Activated T-helper 17 cell treated with anti-CD3 and anti-CD28 coated beads, Interleukin-2, amount 50 U/mL, for 72 hours (primary cell): ENCODE data around the gene COG5. TPM values are rescaled to one million over a fixed set of nuclear protein-coding genes. Genes with fewer than 3 reads are reported as not detected.
A peak's percentile ranks its signal among the peaks of the same experiment; 100 is the strongest.

ENCODE experiments used
- ATAC-seq: fragments of 150-1000 bp; cut with Tn5 transposase; replicated peaks from 2 replicates; pipeline ENCODE4 v1.10.0; 2021; ENCODE audit warnings: mild to moderate bottlenecking, moderate library complexity
- H3K27ac Mint-ChIP-seq: one replicate; pipeline ENCODE4 v1.8.0; 2022; ENCODE audit warnings: mixed read lengths
- H3K27me3 Mint-ChIP-seq: one replicate; pipeline ENCODE4 v1.8.0; 2022; ENCODE audit warnings: mixed read lengths
- H3K36me3 Mint-ChIP-seq: one replicate; pipeline ENCODE4 v1.8.0; 2022; ENCODE audit warnings: low read depth, mild to moderate bottlenecking, mixed read lengths
- H3K4me1 Mint-ChIP-seq: one replicate; pipeline ENCODE4 v1.8.0; 2022; ENCODE audit warnings: mixed read lengths
- H3K4me3 Mint-ChIP-seq: one replicate; pipeline ENCODE4 v1.8.0; 2022; ENCODE audit warnings: mild to moderate bottlenecking, mixed read lengths
- H3K9me3 Mint-ChIP-seq: one replicate; pipeline ENCODE4 v1.8.0; 2022; ENCODE audit warnings: mixed read lengths
- total RNA-seq, 2 donors: library from RNA; stranded (reverse); gene quantifications; one replicate each; pipeline ENCODE4 v1.2.3, GENCODE V29; 2022

The COG5 gene
- total RNA-seq, 2 donors from 2014 or later = 33.7 to 36.3 TPM

DNA sequence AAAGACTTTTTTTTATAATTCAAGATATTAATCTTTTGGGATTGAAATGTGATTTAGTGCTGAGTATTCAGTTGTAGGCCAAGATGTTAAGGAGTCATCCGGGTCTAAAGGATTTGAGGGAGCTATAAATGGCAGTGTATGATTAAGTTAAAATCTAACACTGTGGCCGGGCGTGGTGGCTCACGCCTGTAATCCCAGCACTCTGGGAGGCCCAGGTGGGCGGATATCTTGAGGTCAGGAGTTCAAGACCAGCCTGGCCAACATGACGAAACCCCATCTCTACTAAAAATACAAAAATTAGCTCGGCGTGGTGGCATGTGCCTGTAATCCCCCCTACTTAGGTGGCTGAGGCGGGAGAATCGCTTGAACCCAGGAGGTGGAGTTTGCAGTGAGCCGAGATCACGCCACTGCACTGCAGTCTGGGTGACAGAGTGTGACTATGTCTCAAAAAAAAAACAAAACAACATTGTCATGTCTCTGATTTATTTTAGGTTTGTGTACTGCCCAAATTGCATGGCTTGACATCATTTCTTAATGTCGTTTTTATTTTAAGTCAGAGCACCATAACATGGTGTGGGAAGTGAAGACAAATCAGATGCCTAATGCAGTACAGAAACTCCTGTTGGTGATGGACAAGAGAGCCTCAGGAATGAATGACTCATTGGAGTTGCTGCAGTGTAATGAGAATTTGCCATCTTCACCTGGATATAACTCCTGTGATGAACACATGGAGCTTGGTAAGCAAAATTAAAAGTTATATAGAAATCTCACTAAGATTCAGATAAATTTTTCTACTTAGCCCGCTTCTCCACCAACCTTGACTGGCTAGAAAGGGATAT is 384.2 kb downstream of the COG5 start:
- no peaks in the 10 kb centered on the region for H3K27me3 Mint-ChIP-seq
- peak; percentile 83 for ATAC-seq
- peak overlapping the region; percentile 51 for H3K4me3 Mint-ChIP-seq
- peak overlapping the region; percentile 79 for H3K27ac Mint-ChIP-seq
- peaks cover 21% of the 10 kb centered on the region for H3K4me1 Mint-ChIP-seq
- H3K9me3 Mint-ChIP-seq = no peaks in the 10 kb centered on the region
- H3K36me3 Mint-ChIP-seq = peaks cover 79% of the 10 kb centered on the region

DNA sequence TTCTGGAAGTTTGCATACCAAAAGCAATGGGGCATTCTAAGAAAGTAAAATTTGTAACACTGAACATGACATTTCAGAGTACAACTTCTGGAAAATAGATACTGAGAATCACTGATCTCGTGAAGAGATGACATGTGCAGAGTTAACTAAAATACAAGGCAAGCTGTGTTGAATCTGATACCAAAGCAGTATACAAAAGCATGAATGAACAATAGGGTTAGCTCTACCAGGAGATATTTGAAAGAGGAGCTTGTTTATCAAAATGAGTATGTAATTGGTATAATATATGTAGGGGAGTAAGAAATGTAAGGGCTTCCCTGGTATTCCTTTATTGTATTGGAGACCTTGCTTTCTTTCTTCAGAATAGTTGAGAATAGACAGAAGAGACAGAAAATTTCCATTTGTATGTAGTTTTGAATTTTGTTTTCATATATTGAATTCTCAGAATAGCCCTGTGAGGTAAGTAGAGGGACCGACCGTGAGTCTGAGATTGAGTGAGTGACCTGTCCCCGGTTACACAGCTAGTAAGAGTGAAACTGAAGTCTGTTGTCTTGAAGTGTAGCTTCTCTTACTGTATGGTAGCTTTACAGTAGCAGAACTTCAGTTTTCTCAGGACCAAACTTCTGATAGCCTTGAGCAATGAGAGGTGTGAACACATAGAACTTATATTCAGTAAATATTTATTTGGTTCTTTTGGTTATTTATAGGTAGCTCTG is 389.9 kb downstream of the COG5 start:
- Mint-ChIP-seq H3K4me3 (peak overlapping the region; percentile 97), H3K27ac (peak overlapping the region; percentile 83), H3K36me3 (peaks cover 78% of the 10 kb centered on the region), H3K4me1 (peaks cover 25% of the 10 kb centered on the region), H3K27me3 (no peaks in the 10 kb centered on the region), H3K9me3 (no peaks in the 10 kb centered on the region)
- ATAC-seq = peak; percentile 65

DNA sequence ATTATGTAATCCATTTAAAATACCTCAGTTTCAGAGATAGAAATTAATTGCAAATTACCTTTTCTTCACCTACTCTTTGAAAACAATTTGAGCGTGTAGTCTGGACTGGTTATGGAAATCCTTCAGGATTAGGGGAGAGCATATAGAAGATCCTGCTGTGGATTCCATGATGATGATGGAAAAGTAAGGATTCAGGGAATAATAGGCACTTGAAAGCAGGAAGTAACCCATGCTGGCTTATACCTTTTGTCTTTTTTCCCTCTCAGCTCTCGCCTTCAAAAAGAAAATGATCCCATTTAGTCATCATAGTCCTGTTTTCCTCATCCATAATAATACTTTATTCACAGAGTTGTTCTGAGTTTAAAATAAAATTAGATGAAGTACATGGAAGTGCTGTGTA is 390.5 kb downstream of the COG5 start:
- Mint-ChIP-seq H3K27ac (peak overlapping the region; percentile 83), H3K4me1 (peaks cover 25% of the 10 kb centered on the region), H3K36me3 (peaks cover 81% of the 10 kb centered on the region), H3K9me3 (no peaks in the 10 kb centered on the region), H3K4me3 (peak overlapping the region; percentile 97), H3K27me3 (no peaks in the 10 kb centered on the region)
- ATAC-seq = no peak

DNA sequence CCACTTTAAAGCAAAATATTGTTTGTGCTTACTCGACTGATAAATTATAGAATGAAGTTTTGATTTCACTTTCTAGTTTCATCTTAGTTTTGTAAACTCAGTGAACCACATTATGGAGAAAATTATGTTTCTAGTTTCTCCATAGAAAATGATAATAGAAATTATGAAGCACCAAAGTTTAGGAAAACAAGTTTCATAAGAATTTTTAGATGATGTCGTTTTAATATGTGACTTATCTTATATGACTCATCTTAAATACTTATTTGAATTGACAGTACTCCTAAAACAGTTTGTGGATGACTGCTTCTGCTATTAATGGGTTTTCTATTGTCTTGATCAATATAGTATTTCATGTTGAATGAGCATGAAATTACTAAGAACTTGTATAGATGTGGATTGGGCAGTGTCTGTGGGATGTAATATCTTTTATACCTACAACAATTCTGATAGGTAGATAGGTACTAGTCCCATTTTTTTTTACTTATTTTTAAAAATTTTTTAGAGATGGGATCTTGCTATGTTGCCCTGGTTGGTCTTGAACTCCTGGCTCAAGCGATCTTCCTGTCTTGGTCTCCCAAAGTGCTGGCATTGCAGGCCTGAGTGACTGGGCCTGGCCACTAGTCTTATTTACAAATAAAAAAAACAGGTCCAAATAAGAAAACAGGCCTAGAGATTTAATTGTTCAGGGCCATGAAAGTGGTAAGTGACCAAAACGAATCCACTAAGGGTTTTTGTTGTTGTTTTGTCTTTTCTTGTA is 391.3 kb downstream of the COG5 start:
- no peaks in the 10 kb centered on the region for H3K27me3 Mint-ChIP-seq
- no peak for ATAC-seq
- H3K4me3 Mint-ChIP-seq = peak overlapping the region; percentile 97
- no peaks in the 10 kb centered on the region for H3K9me3 Mint-ChIP-seq
- peaks cover 25% of the 10 kb centered on the region for H3K4me1 Mint-ChIP-seq
- H3K27ac Mint-ChIP-seq = peak overlapping the region; percentile 83
- peaks cover 74% of the 10 kb centered on the region for H3K36me3 Mint-ChIP-seq

DNA sequence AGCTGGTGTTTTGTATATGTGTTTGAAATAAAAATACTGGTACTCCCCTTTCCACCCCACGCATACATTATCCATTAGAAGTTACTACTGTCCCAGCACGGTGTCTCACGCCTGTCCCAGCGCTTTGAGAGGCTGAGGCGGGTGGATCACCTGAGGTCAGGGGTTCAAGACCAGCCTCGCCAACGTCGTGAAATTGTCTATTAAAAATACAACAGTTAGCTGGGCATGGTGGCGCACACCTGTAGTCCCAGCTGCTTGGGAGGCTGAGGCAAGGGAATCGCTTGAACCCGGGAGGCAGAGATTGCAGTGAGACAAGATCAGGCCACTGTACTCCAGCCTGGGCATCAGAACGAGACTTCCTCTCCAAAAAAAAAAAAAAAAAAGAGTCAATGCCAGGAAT is 392.2 kb downstream of the COG5 start:
- no peaks in the 10 kb centered on the region for H3K9me3 Mint-ChIP-seq
- H3K36me3 Mint-ChIP-seq = peaks cover 66% of the 10 kb centered on the region
- peak overlapping the region; percentile 35 for H3K27ac Mint-ChIP-seq
- H3K4me3 Mint-ChIP-seq = peak overlapping the region; percentile 97
- H3K27me3 Mint-ChIP-seq = no peaks in the 10 kb centered on the region
- peaks cover 18% of the 10 kb centered on the region for H3K4me1 Mint-ChIP-seq
- no peak for ATAC-seq

DNA sequence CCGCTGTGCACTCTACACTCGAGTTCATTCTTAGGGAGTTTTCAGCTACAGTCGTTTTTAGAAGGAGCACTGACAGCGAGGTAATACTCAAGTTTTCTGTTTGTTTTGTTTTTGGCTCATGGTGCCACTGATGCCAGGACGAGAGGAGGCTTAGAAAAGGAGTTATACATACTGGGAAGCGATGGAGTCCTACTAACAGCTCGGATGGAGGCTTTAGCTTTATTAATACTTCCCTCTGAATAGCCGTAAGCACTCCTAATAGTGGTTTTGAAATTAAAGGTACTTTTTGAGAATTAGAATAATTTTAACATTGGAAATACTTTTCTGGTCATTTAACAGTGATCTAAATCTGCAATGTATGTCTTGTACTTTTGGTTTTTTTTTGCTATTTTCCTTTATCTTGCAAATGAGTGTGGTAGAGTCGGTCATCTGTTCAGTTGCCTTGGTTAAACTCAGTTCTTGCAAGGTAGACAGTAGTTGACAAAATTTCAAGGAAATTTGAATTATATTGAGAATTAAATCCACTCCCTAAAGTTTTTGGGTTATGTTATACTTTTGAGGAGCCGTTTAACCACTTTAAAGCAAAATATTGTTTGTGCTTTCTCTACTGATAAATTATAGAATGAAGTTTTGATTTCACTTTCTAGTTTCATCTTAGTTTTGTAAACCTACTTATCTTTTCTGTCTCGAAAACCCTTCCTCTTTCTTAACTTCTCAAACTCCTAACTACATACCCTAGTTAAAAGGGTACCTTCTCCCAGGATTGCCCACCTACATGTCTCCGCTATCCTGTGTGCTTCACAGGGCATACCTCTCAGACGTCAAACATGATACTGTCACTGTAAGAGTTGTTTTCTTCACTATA is 393.4 kb downstream of the COG5 start:
- ATAC-seq = no peak
- H3K27ac Mint-ChIP-seq = peak overlapping the region; percentile 99
- peaks cover 66% of the 10 kb centered on the region for H3K36me3 Mint-ChIP-seq
- H3K4me1 Mint-ChIP-seq = peaks cover 17% of the 10 kb centered on the region
- H3K27me3 Mint-ChIP-seq = no peaks in the 10 kb centered on the region
- peak overlapping the region; percentile 97 for H3K4me3 Mint-ChIP-seq
- no peaks in the 10 kb centered on the region for H3K9me3 Mint-ChIP-seq

DNA sequence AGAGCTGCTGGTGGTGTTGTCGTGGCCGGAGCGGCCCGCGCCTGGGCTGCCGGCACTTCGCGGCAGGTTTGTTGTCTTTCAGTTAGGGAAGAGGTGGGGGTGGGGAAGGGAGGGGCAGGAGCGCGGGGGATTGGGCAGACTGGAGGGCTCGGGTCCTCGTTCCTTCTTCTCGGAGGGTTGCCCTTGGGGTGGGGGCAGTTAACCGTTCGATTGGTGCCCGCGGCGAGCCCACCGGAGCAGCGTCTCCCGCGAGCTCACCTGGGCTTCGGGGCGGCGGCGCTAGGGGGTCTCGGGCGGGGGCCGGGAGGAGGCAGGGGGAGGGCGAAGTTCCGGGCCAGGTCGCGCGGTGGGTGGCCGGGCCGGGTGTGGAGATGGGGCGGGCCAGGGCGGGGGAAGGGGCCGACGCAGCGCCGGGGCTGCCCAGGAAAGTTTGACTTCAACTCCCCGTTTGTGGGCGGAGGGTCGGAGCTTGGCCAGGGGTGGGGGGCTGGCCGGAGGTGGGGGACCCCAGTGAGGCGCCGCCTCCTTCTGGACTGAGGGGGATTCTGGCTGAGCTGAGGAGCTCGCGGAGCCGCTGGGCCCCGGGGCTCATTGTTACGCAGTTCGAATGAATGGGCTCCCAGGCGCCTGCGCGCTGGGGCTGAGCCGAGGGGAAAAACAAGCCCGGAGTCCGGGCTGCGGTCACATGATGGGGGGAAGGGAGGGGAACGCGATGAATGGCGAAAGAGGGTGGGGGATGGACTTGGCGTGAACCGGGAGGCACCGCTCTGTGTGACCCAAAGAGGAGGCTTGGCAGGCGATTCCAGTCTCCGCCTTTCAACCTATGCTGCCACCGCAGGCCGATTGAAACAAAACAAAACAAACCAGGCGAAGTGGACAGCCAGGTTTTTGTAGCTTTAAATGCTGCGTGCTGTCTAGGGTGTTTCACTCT is 394.3 kb downstream of the COG5 start:
- Mint-ChIP-seq H3K4me1 (peaks cover 13% of the 10 kb centered on the region), H3K36me3 (peaks cover 58% of the 10 kb centered on the region), H3K27me3 (no peaks in the 10 kb centered on the region), H3K9me3 (no peaks in the 10 kb centered on the region), H3K4me3 (peak overlapping the region; percentile 97), H3K27ac (peak overlapping the region; percentile 99)
- ATAC-seq = peak; percentile 43

DNA sequence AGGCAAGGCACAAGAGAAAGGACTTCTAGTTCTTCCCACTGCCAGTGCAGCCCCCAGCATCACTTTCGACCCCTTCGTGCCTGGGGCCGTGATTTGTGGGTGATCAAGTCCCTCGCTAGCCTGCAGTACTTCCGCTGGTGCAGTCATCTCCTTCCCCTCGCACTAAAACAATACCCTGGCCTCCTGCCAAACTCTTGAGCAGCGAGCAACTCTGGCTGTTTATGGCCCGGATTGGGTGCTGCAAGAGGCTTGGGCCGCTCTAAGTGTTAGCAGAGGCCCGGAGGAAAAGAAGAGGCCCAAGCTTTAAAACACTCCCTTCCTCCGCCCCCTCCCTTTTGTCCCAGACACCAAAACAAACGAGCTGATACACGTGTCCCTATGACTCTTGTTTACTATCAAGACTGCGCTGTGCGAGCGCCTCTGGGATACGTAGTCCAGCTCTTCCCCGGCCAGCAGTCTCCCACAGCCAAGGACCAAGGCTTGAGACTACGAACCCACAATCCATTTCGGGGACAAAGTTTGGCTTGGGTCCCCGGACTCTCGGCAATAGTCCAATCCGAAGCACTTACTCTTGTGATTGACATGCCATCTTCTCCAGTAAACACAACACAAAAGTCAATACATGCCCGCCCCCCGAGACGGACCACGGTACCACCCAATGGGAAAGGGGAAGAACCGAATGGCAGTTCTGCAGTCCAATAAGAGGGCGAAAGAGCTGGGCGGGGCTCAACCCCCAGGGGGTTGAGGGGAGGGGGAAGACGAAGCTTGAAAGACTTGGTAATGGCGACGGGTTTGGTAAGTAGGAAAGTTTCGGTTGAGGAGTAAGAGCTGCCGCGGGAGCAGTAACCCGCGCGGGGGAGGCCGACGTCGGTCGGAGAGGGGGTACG is 395.2 kb downstream of the COG5 start, which contains the start of gene HBP1:
TSS of gene HBP1 (plus strand) at position 771 of the 887 bp plus-strand sequence. CDS start 10,891 bp downstream, outside the sequence.
- Mint-ChIP-seq H3K27me3 (no peaks in the 10 kb centered on the region), H3K36me3 (peaks cover 49% of the 10 kb centered on the region), H3K27ac (peak within 1 kb of the TSS; percentile 99), H3K9me3 (no peaks in the 10 kb centered on the region), H3K4me3 (peak within 1 kb of the TSS; percentile 97), H3K4me1 (peaks cover 6% of the 10 kb centered on the region)
- peak; percentile 82 for ATAC-seq

DNA sequence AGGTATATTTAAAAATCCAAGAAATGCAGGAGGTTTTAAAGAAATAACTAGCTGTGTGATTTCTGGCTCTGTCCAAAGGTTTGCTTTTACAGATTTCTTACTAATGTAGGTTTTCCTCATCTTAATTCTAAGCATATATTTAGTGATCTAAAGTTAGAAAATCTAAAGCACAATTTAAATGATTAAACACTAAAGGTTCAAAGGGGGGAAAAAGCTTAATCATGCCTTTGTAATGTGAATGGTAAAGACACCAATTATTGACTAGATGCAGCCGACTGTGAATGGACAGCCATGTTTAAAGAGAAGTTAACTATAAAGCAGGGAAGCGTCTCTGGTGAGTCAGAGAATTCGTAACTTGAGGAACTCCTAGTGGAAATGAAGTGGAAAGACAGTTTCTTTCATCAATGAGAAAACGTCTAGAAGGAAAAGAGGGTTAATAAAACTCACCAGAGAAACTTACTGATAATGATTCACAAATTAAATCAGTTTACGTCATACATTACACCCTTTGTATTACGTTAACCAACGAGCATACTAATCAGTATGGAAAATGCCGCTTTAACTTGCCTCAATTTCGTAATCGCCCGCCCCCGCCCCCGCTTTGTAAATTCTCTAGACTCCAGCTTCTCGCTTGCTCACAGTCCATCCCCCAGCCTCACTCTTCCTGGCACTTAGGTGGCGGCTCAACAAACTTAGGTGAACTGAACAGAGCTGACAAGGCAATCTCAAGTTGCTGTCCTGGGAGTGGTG is 396.1 kb downstream of the COG5 start:
- Mint-ChIP-seq H3K27me3 (no peaks in the 10 kb centered on the region), H3K9me3 (no peaks in the 10 kb centered on the region), H3K4me1 (peaks cover 4% of the 10 kb centered on the region), H3K4me3 (peak overlapping the region; percentile 97), H3K36me3 (peaks cover 41% of the 10 kb centered on the region), H3K27ac (peak overlapping the region; percentile 99)
- peak; percentile 25 for ATAC-seq

DNA sequence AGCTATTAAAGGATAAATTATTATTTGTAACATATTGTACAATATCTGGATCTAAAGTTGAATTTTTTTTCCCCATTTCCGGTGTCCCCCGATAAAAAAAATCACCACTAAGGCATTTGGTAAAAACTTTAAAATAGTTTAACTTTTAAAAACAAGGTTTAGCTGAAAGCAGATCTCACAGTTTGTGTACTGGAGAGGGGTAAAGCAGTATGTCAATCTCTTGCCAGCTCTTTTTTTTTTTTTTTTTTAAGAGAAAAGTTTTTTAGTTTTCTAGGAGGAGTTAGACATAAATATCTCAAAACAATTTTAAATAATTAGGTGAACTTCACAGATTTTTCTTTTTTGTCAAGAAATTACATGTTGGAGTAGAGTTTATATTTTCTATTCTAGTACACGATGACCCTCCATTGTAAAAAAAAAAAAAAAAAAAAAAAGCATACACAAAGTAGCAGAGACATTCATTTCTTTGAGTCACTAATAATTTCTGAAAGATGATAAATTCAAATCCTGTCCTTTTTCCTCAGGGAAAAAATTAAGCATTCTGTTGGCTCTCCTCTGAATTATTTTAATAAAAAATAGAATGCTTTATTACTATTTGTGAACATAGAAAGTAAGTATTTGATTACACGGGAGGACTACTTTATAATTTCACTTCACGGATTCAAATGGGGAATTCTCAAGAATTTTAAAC is 396.8 kb downstream of the COG5 start:
- peaks cover 33% of the 10 kb centered on the region for H3K36me3 Mint-ChIP-seq
- peak overlapping the region; percentile 99 for H3K27ac Mint-ChIP-seq
- H3K9me3 Mint-ChIP-seq = no peaks in the 10 kb centered on the region
- no peak for ATAC-seq
- peak overlapping the region; percentile 97 for H3K4me3 Mint-ChIP-seq
- H3K4me1 Mint-ChIP-seq = no peaks in the 10 kb centered on the region
- no peaks in the 10 kb centered on the region for H3K27me3 Mint-ChIP-seq

DNA sequence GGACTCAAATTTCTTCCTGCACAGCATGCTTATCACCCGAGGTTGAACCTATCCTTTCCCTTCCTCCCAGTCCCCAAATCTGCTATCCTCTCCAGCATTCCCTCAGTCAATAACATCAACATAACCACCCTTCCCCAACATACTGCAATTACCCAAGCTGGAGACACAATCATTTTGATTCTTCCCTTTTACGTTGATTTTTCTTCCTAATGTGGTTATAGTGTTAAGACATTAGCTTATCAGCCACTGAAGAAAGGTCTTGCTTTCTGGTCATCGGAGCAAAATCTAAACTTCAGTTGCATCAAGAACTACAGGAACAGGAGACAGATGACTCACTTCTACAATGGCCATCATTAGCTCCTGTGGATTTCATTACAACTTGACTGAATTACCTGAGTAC is 398.4 kb downstream of the COG5 start:
- Mint-ChIP-seq H3K27ac (no peak overlapping the region), H3K9me3 (no peaks in the 10 kb centered on the region), H3K27me3 (no peaks in the 10 kb centered on the region), H3K36me3 (peaks cover 20% of the 10 kb centered on the region), H3K4me3 (no peak overlapping the region), H3K4me1 (no peaks in the 10 kb centered on the region)
- no peak for ATAC-seq
